Activated naive CD8-positive, alpha-beta T cell treated with anti-CD3 and anti-CD28 coated beads for 36 hours (primary cell): ENCODE measurements around the gene GRIN1. TPM values are rescaled to one million over a fixed set of nuclear protein-coding genes. Genes with fewer than 3 reads are reported as not detected.

ENCODE experiments used
- DNase-seq: peaks from one replicate; pipeline ENCODE4 v3.0.0; 2021
- H3K27ac Mint-ChIP-seq: one replicate; pipeline ENCODE4 v1.8.0; 2022; ENCODE audit warnings: mild to moderate bottlenecking, moderate library complexity, mixed read lengths
- H3K27me3 Mint-ChIP-seq: one replicate; pipeline ENCODE4 v1.8.0; 2022; ENCODE audit warnings: mild to moderate bottlenecking, mixed read lengths
- H3K36me3 Mint-ChIP-seq: one replicate; pipeline ENCODE4 v1.8.0; 2021; ENCODE audit warnings: mild to moderate bottlenecking, mixed read lengths
- H3K4me1 Mint-ChIP-seq: one replicate; pipeline ENCODE4 v1.8.0; 2021; ENCODE audit warnings: mixed read lengths
- H3K4me3 Mint-ChIP-seq: one replicate; pipeline ENCODE4 v1.8.0; 2022; ENCODE audit warnings: mild to moderate bottlenecking, moderate library complexity, mixed read lengths
- H3K9me3 Mint-ChIP-seq: one replicate; pipeline ENCODE4 v1.8.0; 2022; ENCODE audit warnings: mixed read lengths
- total RNA-seq, 2 experiments: library from RNA; stranded (reverse); gene quantifications; one replicate each; pipeline ENCODE4 v1.2.3, GENCODE V29; 2021

GRIN1 gene
- total RNA-seq, 2 experiments from 2014 or later: not detected

DNA sequence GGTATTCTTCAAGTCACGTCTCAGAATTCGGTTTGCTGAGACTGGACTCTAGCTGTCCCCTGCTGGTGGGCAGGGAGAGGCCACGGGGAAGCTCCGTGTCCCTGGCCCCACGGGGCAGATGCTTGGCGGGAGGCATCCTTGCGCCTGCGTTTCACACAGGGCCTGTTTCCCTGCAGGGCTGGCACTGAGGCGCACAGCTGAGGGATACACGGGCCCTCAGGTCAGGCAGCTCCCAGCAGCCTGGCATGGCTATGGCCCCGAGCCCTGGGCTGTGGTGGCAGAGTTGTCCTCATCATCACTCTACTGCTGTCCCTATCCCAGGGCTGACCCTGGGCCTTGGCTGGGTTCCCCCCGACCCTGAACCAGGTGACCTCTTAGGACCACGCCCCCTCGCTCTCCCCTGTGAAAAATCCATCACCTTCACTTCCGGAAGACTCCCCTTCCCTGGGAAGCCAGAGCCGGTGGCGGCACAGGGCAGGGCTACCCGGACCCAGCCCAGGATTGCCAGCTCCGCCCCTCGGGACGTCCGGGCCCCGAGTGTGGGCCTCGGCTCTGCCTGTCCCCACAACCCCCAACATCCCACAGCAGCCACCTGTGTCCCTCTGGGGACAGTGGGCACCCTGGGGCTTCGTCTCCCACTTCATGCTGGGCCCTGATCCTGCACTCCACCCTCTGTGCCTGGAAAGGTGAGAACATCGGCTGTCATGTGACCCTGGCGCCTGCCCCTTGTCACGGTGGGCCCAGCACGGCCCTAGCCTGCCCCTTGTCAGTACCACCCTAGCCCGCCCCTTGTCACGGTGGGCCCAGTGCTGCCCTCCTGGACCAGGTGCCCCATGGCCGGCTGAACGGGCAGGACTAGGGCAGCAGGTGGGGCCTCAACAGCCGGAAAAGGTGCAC is 29.5 kb upstream of the GRIN1 start:
- Mint-ChIP-seq H3K27me3 (no peaks in the 10 kb centered on the region), H3K4me3 (no peak overlapping the region), H3K9me3 (no peaks in the 10 kb centered on the region), H3K27ac (no peak overlapping the region), H3K4me1 (peaks cover 6% of the 10 kb centered on the region), H3K36me3 (peaks cover 11% of the 10 kb centered on the region)
- DNase-seq: no peak

DNA sequence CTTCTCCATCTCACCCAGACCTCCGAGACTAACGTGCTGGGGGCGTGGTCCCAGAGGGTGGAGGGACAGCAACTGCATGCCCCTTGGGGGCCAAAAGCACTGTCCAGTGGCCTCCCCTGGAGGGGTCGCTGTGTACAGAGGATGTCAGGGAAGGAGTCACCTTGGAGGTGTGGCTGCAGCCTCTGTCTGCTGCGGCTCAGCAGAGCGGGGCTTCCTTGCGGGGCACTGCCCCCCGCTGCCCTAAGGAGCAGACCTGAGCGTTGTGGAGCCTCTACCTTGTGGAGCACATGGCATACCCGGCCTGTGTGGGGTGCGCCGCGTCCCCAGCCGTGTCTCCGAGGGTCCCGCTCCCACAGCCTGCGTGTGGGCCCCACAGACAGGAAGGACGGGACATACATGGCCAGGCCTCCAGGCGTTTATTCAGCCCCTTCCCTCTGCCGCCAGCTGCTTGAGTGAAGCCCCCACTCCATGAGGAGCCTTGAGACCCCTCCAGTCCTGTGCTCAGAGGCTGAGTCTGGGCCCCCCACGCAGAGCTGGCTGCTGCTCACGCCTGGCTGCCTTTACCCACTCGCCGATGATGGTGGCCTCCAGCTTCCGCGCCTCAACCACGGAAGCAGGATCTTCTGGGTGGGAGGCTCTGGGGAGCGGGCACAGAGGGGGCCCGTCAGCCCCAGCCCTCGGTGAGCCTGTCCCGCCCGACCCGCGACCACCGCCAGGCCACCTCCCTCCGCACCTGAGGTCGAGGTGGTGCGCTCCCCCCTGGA is 28.6 kb upstream of the GRIN1 start:
- H3K4me3 Mint-ChIP-seq: no peak overlapping the region
- H3K9me3 Mint-ChIP-seq: no peaks in the 10 kb centered on the region
- no peak for DNase-seq
- H3K27me3 Mint-ChIP-seq: no peaks in the 10 kb centered on the region
- no peak overlapping the region for H3K27ac Mint-ChIP-seq
- H3K4me1 Mint-ChIP-seq: peaks cover 6% of the 10 kb centered on the region
- H3K36me3 Mint-ChIP-seq: peaks cover 11% of the 10 kb centered on the region

DNA sequence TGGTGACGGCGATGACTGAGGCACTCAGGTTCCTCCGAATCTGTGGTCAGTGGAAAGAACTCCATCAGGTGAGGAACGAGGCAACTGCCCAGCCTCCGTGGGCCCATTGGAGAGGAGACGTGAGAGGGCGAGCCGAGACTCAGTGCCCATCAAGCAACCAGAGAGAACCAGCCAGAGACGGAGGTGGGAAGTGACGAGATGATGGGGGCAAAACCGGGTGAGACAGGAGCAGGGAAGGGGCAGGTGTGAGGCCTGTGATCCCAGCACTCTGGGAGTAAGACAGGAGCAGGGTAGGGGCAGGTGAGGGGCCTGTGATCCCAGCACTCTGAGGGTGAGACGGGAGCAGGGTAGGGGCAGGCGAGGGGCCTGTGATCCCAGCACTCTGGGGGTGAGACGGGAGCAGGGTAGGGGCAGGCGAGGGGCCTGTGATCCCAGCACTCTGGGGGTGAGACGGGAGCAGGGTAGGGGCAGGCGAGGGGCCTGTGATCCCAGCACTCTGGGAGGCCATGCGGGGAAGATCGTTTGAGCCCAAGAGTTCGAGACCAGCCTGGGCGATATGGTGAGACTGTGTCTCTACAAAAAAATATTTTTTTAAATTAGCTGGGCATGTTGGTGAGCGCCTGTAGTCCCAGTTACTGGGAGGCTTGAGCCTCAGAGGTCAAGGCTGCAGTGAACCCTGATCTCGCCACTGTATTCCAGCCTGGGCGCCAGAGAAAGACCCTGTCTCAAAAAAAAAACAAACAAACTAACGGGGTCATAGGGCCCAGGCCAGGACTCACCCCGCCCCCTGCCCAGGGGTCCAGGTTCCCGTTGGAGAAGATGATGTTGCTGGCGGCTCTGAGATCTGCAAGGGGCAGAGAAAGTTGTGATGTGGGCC is 27.8 kb upstream of the GRIN1 start:
- Mint-ChIP-seq H3K27ac (peak overlapping the region; percentile 47), H3K36me3 (peaks cover 11% of the 10 kb centered on the region)

DNA sequence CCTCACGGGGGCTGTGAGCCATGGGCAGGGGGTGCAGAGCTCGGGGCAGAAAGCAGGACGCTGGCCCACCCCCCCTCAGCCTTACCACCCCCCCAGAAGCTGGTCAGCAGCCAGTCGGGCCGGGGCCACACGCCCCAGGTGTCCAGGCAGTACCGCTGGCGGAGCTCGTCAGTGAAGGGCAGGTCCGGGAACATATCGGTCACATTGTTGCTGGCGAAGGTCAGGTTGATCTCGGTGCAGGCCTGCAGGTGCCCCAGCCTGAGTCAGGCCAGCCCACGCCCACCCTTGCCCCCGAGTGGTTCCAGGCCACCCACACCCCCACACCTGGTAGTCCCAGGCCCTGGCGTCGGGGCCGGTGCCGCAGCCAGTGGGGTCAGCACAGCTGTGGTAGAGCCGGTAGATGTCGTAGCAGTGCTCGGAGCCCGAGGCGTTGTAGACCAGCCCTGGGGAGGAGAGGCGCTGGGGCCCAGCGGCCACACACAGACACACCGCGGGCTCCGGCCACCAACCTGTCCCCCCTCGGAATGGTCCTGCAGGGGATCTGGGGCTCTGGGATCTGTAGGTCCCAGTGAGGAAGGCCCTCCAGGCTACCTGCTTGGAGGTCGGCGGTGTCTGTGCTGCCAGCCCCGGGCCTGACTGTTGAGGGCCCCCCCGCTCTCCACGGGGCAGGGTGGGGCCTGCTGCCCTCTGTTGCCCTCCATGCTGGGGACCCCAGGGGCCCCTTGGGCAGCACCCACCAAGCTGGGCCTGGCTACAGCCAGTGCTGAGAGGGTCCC is 27.0 kb upstream of the GRIN1 start:
- Mint-ChIP-seq H3K4me1 (peaks cover 6% of the 10 kb centered on the region), H3K9me3 (no peaks in the 10 kb centered on the region), H3K36me3 (peaks cover 11% of the 10 kb centered on the region), H3K4me3 (no peak overlapping the region), H3K27ac (no peak overlapping the region), H3K27me3 (no peaks in the 10 kb centered on the region)
- DNase-seq: no peak

More for the DNA sequence above, 27.8 kb upstream of the GRIN1 start:
- Mint-ChIP-seq H3K4me1 (peaks cover 6% of the 10 kb centered on the region), H3K9me3 (no peaks in the 10 kb centered on the region), H3K4me3 (peak overlapping the region; percentile 29), H3K27me3 (no peaks in the 10 kb centered on the region)
- DNase-seq: no peak

DNA sequence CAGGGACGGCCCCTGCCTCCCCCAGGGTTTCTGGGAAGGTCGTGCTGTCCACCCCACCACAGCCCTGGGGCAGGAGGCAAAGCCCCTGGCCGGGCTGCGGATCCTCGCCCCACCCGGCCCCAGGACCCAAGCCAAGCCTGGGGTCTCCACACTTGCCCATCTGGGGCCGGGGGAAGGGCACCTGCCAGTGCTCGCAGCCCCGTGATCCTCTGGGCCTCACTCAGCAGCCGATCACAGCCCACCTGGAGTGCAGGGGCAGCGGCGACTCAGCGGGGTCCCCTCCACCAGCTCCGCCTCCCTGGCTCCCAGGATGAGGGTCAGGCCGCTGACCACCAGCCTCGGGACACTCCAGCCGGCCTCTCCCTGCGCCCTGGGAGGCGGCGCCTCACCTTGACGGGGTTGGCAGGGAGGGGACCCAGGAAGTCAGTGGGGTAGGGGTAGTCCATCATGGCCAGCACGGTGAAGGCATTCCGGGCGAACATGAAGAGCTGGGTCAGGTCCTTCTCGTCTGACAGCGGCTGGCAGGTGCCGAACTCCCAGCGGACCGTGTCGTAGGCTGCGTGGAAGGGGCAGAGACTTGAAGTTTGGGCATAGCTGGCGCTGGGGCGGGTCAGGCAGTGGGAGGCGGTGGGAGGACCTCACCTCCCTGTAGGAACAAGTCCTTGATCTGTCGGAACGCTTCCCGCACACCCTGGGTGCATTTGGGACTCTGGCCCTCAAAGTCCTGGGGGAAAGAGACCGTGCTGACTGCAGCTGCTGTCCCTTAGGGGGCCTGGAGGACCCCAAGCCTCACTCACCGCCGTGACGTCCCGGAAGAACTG is 26.2 kb upstream of the GRIN1 start:
- Mint-ChIP-seq H3K9me3 (no peaks in the 10 kb centered on the region), H3K27ac (peak overlapping the region; percentile 84), H3K4me1 (peaks cover 6% of the 10 kb centered on the region), H3K4me3 (peak overlapping the region; percentile 83), H3K27me3 (no peaks in the 10 kb centered on the region), H3K36me3 (peaks cover 11% of the 10 kb centered on the region)
- DNase-seq: no peak

DNA sequence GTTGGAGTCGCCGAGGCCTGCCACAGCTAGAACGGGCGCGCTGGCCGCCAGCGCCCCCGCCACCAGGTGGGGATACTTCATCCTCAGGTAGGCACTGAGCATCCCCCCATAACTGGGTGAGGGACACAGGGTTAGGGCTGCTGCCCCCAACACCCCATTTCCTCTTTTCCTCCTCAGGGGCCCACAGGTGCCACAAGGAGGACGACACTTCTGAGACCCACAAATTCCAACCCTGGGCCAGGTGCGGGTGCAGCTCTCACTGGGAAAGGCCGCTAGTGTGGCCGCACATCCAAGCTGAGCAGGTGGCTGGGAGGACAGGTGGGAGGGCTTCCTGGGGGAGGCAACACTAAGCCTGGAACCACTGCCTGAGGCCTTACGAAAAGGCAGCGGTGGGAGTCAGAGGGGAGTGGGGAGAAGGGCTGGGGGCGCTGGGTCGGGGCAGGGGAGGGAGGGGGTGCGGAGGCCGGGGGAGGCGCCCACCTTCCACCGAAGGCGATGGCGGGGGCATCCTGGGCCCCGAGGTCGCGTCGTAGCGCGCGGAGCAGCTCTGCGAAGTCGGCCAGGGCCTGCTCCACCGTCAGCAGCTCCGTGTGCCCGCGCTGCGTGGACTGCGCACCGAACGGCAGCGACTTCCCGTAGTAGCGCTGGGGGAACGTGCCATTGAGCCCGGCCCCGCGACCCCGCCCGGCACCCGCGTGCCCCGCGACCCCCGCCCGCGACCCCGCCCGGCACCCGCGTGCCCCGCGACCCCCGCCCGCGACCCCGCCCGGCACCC is 25.4 kb upstream of the GRIN1 start:
- Mint-ChIP-seq H3K4me1 (peaks cover 6% of the 10 kb centered on the region), H3K9me3 (no peaks in the 10 kb centered on the region), H3K27me3 (no peaks in the 10 kb centered on the region), H3K4me3 (peak overlapping the region; percentile 83), H3K27ac (peak overlapping the region; percentile 84), H3K36me3 (peaks cover 11% of the 10 kb centered on the region)
- DNase-seq: peak; percentile 46

DNA sequence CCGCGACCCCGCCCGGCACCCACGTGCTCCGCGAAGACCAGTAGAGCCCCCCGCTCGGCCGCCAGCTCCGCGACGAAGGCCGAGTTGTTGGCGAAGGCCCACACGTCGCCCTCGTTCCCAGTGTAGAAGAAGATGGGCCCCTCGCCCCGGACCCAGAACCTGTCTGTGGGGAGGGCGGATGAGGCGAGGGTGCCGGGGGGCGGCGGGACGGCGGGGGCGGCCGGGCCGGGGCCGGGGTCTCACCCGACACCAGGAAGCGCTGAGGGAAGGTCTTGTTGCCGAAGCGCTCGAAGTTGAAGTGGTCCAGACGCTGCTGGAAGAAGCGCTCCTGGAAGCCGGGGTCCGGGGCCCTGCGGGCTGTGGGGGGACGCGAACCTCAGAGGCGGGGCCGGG is 24.7 kb upstream of the GRIN1 start:
- Mint-ChIP-seq H3K27ac (peak overlapping the region; percentile 56), H3K27me3 (no peaks in the 10 kb centered on the region), H3K36me3 (peaks cover 11% of the 10 kb centered on the region), H3K4me1 (peaks cover 10% of the 10 kb centered on the region), H3K9me3 (no peaks in the 10 kb centered on the region), H3K4me3 (peak overlapping the region; percentile 76)
- DNase-seq: no peak

DNA sequence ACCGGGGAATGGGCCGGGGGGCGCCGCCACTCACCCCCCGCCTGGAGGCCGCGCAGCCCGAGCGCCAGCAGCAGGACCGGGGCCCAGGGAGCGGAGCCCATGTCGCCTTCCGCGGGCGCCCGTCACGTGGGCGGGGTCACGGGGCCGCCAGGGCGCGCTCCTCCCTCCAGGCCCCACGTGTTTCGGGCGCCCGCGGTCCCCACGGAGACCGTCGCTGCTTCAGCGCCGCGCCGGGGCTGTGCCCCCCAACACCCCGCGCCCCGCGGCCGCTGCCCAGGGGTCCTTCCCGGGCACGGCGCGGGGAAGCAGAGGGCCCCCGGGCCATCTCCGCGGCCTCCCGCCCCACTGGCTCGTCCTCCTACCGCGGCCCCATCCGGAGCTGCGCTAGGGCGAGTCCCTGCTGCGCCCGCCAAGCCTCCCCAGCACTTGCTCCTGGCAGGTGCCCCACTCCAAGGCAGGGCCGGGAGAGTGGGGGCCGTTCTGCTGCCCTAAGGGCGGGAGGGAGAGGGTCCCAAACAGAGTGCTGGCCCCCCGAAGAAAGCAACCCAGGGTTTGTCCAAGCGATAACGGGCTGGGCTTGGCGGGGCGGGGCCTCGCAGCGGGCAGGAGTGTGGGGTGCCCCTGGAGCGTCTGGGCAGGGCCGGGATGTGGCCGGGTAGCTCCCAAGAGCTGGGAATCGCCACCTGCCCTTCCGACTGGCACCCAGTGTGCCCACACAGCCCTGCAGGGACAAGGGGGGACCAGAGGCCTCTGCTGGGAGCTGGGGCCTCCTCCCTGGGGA is 24.2 kb upstream of the GRIN1 start, which contains the start of gene DPP7:
DPP7 (minus strand) TSS at position 121 of the 781 bp plus-strand sequence; CDS start at position 101, 20 bp downstream.
- Mint-ChIP-seq H3K27ac (peak within 1 kb of the TSS; percentile 84), H3K27me3 (no peaks in the 10 kb centered on the region), H3K36me3 (peaks cover 11% of the 10 kb centered on the region), H3K4me1 (peaks cover 12% of the 10 kb centered on the region), H3K9me3 (no peaks in the 10 kb centered on the region), H3K4me3 (peak within 1 kb of the TSS; percentile 83)
- DNase-seq: peak; percentile 88

DNA sequence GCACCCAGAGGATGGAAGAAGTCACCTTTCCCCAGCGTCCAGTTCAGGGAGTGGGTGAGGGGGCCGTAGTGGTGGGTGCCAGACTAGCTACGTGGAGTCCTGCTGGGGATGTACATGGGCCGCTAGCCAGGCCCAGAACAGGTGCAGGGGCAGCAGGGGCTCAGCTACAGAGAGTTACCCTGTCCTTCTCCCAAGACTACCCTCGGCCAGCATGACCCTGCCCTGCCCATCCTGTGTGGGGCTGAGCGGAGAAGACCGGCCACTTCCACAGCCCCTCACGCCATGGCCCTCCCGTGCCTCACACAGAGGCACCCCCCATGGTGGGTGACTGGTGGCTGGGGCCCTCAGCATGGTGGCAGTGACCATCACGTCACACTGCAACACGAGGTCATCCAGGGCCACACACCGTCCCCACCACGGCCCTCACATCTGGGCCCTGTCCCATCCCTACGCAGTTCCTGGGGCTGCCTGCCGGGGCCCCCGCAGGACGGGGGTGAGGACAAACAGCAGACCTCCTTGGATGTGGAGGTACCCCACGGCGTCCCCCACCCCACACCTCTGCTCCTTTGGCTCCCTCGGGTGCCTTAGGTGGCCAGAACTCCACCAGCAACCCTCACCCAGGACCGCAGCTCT is 23.4 kb upstream of the GRIN1 start:
- Mint-ChIP-seq H3K27me3 (no peaks in the 10 kb centered on the region), H3K4me3 (peak overlapping the region; percentile 18), H3K4me1 (peaks cover 12% of the 10 kb centered on the region), H3K36me3 (peaks cover 11% of the 10 kb centered on the region), H3K9me3 (no peaks in the 10 kb centered on the region), H3K27ac (no peak overlapping the region)
- no peak for DNase-seq

DNA sequence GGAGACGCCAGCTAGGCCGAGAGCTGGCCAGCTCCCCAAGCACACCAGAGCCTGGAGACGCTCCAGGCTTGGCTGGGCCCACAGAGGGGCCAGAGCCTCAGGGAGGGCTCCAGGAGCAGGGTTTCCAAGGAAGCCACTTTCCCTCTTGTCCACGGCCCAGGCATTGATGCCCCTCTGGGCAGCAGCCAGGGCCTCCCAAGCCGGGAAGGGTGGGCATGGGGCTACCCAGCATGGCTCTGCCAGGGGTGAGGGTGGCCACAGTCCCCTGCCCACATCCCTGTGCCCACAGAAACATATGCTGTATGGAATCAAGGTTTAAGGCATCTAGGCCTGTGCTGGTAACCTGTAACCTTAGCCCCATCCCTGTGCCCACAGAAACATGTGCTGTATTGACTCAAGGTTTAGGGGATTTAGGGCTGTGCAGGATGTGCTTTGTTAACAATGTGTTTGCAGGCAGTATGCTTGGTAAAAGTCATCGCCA is 22.9 kb upstream of the GRIN1 start:
- H3K36me3 Mint-ChIP-seq: peaks cover 8% of the 10 kb centered on the region
- H3K27ac Mint-ChIP-seq: no peak overlapping the region
- H3K4me3 Mint-ChIP-seq: no peak overlapping the region
- H3K4me1 Mint-ChIP-seq: peaks cover 12% of the 10 kb centered on the region
- H3K9me3 Mint-ChIP-seq: no peaks in the 10 kb centered on the region
- no peak for DNase-seq
- H3K27me3 Mint-ChIP-seq: no peaks in the 10 kb centered on the region

DNA sequence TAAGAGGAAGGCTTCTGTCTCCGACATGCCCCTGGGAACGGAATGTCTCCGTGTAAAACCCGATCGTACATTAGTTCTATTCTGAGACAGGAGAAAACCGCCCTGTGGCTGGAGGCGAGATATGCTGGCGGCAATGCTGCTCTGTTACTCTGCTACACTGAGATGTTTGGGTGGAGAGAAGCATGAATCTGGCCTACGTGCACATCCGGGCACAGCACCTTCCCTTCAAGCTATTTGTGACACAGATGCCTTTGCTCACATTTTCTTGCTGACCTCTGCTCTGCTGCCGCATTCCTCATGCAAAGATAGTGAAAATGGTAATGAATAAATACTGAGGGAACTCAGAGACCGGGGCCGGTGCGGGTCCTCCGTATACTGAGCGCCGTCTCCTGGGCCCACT is 22.2 kb upstream of the GRIN1 start:
- peaks cover 8% of the 10 kb centered on the region for H3K36me3 Mint-ChIP-seq
- H3K27ac Mint-ChIP-seq: no peak overlapping the region
- no peaks in the 10 kb centered on the region for H3K9me3 Mint-ChIP-seq
- H3K4me3 Mint-ChIP-seq: no peak overlapping the region
- H3K4me1 Mint-ChIP-seq: peaks cover 14% of the 10 kb centered on the region
- no peak for DNase-seq
- no peaks in the 10 kb centered on the region for H3K27me3 Mint-ChIP-seq

DNA sequence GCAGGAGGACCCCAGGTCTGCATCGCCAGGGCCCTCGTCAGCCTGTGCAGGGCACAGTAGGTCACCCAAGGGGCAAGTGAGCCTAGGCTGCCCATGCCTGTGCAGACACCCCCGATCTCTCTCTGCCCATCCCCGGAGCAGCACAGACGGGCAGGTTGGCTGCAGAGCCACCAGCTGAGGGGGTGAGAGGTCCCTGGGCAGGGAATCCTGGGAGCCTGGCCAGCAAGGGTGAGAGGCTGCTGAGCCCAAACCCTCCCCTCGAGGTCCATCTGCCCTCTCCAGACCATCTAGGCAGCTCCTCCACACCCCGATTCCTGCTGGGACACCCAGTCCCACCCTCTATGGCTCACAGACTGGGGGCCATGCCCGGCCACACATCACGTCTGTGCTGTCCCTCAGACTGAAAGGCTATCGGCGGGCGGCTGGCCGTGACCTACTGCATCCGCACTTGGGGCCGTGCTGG is 21.7 kb upstream of the GRIN1 start:
- Mint-ChIP-seq H3K36me3 (peaks cover 8% of the 10 kb centered on the region), H3K4me3 (no peak overlapping the region), H3K27me3 (no peaks in the 10 kb centered on the region), H3K4me1 (peaks cover 16% of the 10 kb centered on the region), H3K27ac (no peak overlapping the region), H3K9me3 (no peaks in the 10 kb centered on the region)
- no peak for DNase-seq
